HG02840 (cell line): ENCODE data around the gene SNAI3.

Source experiments
- ATAC-seq: cut with Tn5 transposase; IDR thresholded peaks from one replicate; pipeline ENCODE4 v1.9.1; 2021; ENCODE audit warnings: mild to moderate bottlenecking, moderate library complexity, moderate number of reproducible peaks; ENCODE audit not compliant: unreplicated experiment, low FRiP score

Gene SNAI3

GRCh38 chr16:88721815-88722755 lies 35.8 kb upstream of the SNAI3 start:
- ATAC-seq = no peak

- ATAC-seq = no peak
Observed at GRCh38 chr16:88721236-88721635, 34.9 kb upstream of the SNAI3 start.

- no peak for ATAC-seq
Observed at GRCh38 chr16:88720396-88720970, 34.2 kb upstream of the SNAI3 start.

GRCh38 chr16:88719933-88720296 lies 33.6 kb upstream of the SNAI3 start:
- ATAC-seq = no peak

GRCh38 chr16:88719267-88719932 lies 33.1 kb upstream of the SNAI3 start:
- no peak for ATAC-seq

- ATAC-seq = no peak
Observed at GRCh38 chr16:88718178-88718577, 31.9 kb upstream of the SNAI3 start.

- no peak for ATAC-seq
Observed at GRCh38 chr16:88716601-88717001, 30.3 kb upstream of the SNAI3 start.

GRCh38 chr16:88716201-88716600 lies 29.9 kb upstream of the SNAI3 start:
- no peak for ATAC-seq

- ATAC-seq = no peak
Observed at GRCh38 chr16:88715312-88716190, 29.2 kb upstream of the SNAI3 start.

GRCh38 chr16:88714420-88715302 lies 28.4 kb upstream of the SNAI3 start:
- no peak for ATAC-seq

- ATAC-seq = no peak
Observed at GRCh38 chr16:88713568-88714419, 27.5 kb upstream of the SNAI3 start.

- no peak for ATAC-seq
Observed at GRCh38 chr16:88713054-88713453, 26.7 kb upstream of the SNAI3 start.

GRCh38 chr16:88712362-88712979 lies 26.2 kb upstream of the SNAI3 start:
- no peak for ATAC-seq

- ATAC-seq = no peak
Observed at GRCh38 chr16:88711750-88712340, 25.5 kb upstream of the SNAI3 start.

- no peak for ATAC-seq
Observed at GRCh38 chr16:88710556-88710955, 24.2 kb upstream of the SNAI3 start.

GRCh38 chr16:88706965-88707826 lies 20.9 kb upstream of the SNAI3 start:
- no peak for ATAC-seq
